AML-193 (cell line): ENCODE data around the gene MEI1.
"Not testable (repeated sequence)": the region's sequence is repeated elsewhere in the genome, so short reads cannot be mapped to it uniquely, and the experiment has no call there.

ENCODE experiments used
- DNase-seq, 2 experiments: peaks; one replicate each; lab custom pipeline; 2025; lab: John Stamatoyannopoulos, UW

The MEI1 gene

GRCh38 chr22:41699264-41700107 is at the start of gene MEI1:
TSS of gene MEI1 (plus strand) at chr22:41699503. CDS start at chr22:41699539, 36 bp downstream.
- no peak for DNase-seq

GRCh38 chr22:41650229-41650628 is 49.1 kb upstream of the MEI1 start:
- DNase-seq, result no peak

- no peak for DNase-seq
Observed at GRCh38 chr22:41650821-41651220, 48.5 kb upstream of the MEI1 start.

GRCh38 chr22:41654322-41654721 is 45.0 kb upstream of the MEI1 start:
- no peak for DNase-seq

- DNase-seq, result no peak
Observed at GRCh38 chr22:41656556-41656955, 42.7 kb upstream of the MEI1 start.

GRCh38 chr22:41657709-41658108 is 41.6 kb upstream of the MEI1 start:
- DNase-seq, result no peak

GRCh38 chr22:41658869-41659268 is 40.4 kb upstream of the MEI1 start:
- DNase-seq, result no peak

- DNase-seq, result no peak
Observed at GRCh38 chr22:41659941-41660340, 39.4 kb upstream of the MEI1 start.

- no peak for DNase-seq
Observed at GRCh38 chr22:41660416-41660815, 38.9 kb upstream of the MEI1 start.

- no peak for DNase-seq
Observed at GRCh38 chr22:41661088-41661487, 38.2 kb upstream of the MEI1 start.

- DNase-seq, result no peak
Observed at GRCh38 chr22:41661713-41662112, 37.6 kb upstream of the MEI1 start.

GRCh38 chr22:41663594-41663993 is 35.7 kb upstream of the MEI1 start:
- DNase-seq, result not testable (repeated sequence)

- no peak for DNase-seq
Observed at GRCh38 chr22:41664490-41664889, 34.8 kb upstream of the MEI1 start.

GRCh38 chr22:41664951-41665350 is 34.4 kb upstream of the MEI1 start:
- no peak for DNase-seq

GRCh38 chr22:41668971-41669911 is 30.1 kb upstream of the MEI1 start:
- no peak for DNase-seq

- not testable (repeated sequence) for DNase-seq
Observed at GRCh38 chr22:41672096-41672495, 27.2 kb upstream of the MEI1 start.

- DNase-seq, result no peak
Observed at GRCh38 chr22:41672780-41673509, 26.4 kb upstream of the MEI1 start.

GRCh38 chr22:41674846-41675340 is 24.4 kb upstream of the MEI1 start:
- no peak for DNase-seq

GRCh38 chr22:41676134-41676533 is 23.2 kb upstream of the MEI1 start:
- DNase-seq, result no peak

GRCh38 chr22:41681616-41682015 is 17.7 kb upstream of the MEI1 start:
- no peak for DNase-seq

- DNase-seq, result peak; percentile 40 to 55
Observed at GRCh38 chr22:41682033-41682807, 17.1 kb upstream of the MEI1 start.
